NB4 (cell line): ENCODE data around the gene HOXC12.

Experiments used
- DNase-seq: peaks from one replicate; pipeline ENCODE4 v3.0.0; 2010; ENCODE audit warnings: low read depth
- H3K4me3 ChIP-seq: one replicate; pipeline ENCODE4 v1.5.1; 2011; ENCODE audit warnings: mild to moderate bottlenecking, low read depth, low read length, moderate library complexity
- MAX ChIP-seq: IDR thresholded peaks from 2 replicates; pipeline ENCODE4 v1.6.1; 2011; ENCODE audit warnings: low read depth, low read length
- MYC ChIP-seq: IDR thresholded peaks from 2 replicates; pipeline ENCODE4 v1.6.1; 2011; ENCODE audit warnings: low read depth, low read length
- POLR2A ChIP-seq: IDR thresholded peaks from 2 replicates; pipeline ENCODE4 v1.6.1; 2011; ENCODE audit warnings: mild to moderate bottlenecking; ENCODE audit not compliant: insufficient read length; ENCODE audit errors: extremely low read depth
- TF ChIP-seq, protein P1 (sequence below): IDR thresholded peaks from one replicate; pipeline ENCODE4 v1.5.1; 2012; ENCODE audit warnings: low read depth, low read length

The HOXC12 gene, protein sequence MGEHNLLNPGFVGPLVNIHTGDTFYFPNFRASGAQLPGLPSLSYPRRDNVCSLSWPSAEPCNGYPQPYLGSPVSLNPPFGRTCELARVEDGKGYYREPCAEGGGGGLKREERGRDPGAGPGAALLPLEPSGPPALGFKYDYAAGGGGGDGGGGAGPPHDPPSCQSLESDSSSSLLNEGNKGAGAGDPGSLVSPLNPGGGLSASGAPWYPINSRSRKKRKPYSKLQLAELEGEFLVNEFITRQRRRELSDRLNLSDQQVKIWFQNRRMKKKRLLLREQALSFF

GRCh38 chr12:53954694-53955035 is at the start of gene HOXC12:
Gene HOXC12 (plus strand): TSS chr12:53954903. CDS start chr12:53954930, 27 bp downstream.
- H3K4me3 ChIP-seq: no peak within 1 kb of the TSS
- no peak for DNase-seq
- TF ChIP-seq POLR2A: no peak
- TF ChIP-seq, protein P1, sequence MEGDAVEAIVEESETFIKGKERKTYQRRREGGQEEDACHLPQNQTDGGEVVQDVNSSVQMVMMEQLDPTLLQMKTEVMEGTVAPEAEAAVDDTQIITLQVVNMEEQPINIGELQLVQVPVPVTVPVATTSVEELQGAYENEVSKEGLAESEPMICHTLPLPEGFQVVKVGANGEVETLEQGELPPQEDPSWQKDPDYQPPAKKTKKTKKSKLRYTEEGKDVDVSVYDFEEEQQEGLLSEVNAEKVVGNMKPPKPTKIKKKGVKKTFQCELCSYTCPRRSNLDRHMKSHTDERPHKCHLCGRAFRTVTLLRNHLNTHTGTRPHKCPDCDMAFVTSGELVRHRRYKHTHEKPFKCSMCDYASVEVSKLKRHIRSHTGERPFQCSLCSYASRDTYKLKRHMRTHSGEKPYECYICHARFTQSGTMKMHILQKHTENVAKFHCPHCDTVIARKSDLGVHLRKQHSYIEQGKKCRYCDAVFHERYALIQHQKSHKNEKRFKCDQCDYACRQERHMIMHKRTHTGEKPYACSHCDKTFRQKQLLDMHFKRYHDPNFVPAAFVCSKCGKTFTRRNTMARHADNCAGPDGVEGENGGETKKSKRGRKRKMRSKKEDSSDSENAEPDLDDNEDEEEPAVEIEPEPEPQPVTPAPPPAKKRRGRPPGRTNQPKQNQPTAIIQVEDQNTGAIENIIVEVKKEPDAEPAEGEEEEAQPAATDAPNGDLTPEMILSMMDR: no peak

GRCh38 chr12:53907103-53907502 is 47.6 kb upstream of the HOXC12 start:
- DNase-seq: no peak
- TF ChIP-seq, protein P1: no peak
- TF ChIP-seq MAX (no peak), POLR2A (no peak), MYC (no peak)
- no peak overlapping the region for H3K4me3 ChIP-seq

GRCh38 chr12:53916788-53917655 is 37.7 kb upstream of the HOXC12 start:
- TF ChIP-seq, protein P1: no peak
- TF ChIP-seq POLR2A (no peak), MYC (no peak), MAX (no peak)
- H3K4me3 ChIP-seq: no peak overlapping the region

GRCh38 chr12:53924521-53925405 is 29.9 kb upstream of the HOXC12 start:
- TF ChIP-seq, protein P1: no peak
- TF ChIP-seq MYC: no peak
- TF ChIP-seq MAX: no peak
- TF ChIP-seq POLR2A: no peak
- DNase-seq: no peak
- H3K4me3 ChIP-seq: no peak overlapping the region

More at GRCh38 chr12:53916788-53917655, 37.7 kb upstream of the HOXC12 start:
- no peak for DNase-seq

GRCh38 chr12:53927220-53928029 is 27.3 kb upstream of the HOXC12 start:
- no peak for DNase-seq
- H3K4me3 ChIP-seq: no peak overlapping the region
- TF ChIP-seq MYC: no peak
- TF ChIP-seq MAX: no peak
- TF ChIP-seq, protein P1: no peak
- TF ChIP-seq POLR2A: no peak
